SHP77 treated with DMSO at 0.1 percent for 48 hours (cell line): ENCODE results near the gene NKX6-2.
"Not testable (repeated sequence)": the region's sequence is repeated elsewhere in the genome, so short reads cannot be mapped to it uniquely, and the experiment has no call there.

ENCODE experiments used
- DNase-seq: peaks from one replicate; lab custom pipeline; 2025; lab: John Stamatoyannopoulos, UW

The NKX6-2 gene

DNA sequence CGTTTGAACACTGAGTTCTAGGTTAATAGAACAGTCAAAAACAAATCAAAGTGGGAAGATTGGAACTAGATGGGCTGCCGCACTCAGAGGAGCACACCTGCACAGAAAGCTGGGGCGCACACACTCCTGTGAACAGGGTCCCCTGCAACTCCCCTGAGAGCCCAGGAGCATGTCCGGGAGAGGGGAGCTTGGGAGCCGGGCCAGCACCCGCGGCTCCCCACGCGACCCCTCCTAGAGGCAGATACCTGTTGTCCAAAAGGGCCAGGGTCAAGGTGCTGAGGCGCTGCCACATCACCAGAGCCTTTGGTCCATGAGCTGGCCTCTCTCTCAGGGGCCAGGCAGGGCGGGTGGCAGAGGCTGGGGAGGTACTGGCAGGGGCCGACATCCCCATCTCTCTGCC, 5.6 kb downstream of the NKX6-2 start:
- DNase-seq = no peak

DNA sequence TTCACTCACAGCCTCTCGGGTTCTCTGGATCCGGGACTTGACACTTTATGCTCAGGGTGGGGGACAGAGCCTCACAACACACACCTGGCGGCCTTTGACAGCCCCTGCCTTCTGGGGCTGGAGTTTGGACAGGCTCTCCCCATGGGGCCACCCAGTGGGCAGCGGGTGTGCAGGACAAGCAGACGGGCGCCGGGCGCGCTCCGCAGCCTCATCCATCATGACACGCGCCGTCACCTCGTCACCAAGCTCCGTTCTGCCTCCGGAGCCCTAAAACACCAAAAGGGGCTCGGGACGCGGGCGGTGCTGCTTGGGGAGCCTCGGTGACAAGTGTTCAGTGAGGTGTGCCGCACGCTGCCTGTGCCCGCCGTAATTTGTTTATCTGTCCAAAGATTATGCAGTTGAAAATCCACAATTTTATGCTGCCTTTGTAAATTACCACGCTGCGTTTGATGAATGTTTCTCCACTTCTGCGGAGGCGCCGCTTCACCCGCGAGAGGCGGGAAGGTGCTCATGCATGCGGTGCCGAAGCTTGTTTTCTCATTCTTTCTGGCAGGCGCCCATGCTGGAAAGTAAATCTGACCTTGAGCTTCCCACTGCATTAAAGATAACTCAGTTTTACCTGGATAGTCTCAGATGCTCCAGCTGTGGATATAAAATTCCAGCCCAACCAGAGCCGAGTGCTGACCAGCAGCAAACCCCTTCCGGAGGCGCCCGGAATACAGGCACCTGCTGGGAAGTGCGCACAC, 6.2 kb downstream of the NKX6-2 start:
- DNase-seq = no peak

DNA sequence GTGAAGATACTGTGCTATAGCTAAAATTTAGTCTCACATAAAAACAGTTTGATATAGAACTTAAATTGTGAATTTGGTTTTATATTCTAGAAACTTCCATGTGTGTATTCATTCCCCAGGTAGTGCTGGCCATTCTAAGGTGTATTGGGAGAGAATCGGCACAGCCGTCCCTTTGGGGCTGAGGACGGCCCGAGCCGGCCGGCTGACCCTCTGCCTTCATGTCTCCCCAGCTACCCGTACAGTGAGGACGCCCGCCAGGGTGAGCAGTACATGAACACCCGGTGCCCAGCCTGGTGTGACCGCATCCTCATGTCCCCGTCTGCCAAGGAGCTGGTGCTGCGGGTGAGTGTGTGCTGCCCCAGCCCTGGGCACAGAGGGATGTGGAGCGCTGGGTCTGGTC, 8.5 kb downstream of the NKX6-2 start:
- DNase-seq = no peak

DNA sequence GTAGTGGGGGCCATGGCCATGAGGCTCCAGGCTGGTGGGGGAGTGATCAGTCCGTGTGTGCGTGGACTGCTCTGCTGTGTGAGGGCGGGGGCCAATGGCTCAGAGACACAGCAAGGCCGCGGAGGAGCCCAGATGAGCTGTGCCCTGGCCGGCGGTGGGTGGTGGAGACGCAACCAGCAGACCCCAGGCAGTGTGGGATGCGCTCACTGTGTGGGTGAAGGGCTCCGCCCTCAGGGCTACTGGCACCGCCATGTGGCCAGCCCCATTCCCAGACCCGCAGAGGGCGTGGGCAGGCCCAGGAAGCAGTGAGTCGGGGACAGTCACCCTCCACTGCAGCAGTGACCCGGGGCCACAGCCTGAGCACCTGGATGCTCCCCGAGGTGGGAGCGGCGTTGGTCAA, 9.1 kb downstream of the NKX6-2 start:
- no peak for DNase-seq

DNA sequence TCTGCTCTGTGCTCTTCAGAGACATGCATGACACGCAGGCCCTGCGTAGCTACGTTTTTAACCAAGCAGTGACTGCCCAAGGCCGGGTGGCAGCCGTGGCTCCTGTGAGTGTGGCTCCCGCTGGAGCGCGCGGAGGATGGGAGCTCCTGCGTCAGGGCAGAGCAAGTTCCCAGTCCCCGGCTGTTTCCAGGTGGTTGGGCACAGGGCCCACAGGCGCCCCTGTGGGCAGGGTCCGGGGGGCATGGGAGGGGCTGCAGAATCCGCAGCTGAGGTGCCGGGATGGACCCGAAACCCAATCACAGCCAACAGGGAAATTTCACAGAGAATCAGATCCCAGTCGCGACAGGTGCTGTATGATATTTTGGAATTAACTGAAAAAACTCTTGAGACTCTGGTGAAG, 9.8 kb downstream of the NKX6-2 start:
- no peak for DNase-seq

DNA sequence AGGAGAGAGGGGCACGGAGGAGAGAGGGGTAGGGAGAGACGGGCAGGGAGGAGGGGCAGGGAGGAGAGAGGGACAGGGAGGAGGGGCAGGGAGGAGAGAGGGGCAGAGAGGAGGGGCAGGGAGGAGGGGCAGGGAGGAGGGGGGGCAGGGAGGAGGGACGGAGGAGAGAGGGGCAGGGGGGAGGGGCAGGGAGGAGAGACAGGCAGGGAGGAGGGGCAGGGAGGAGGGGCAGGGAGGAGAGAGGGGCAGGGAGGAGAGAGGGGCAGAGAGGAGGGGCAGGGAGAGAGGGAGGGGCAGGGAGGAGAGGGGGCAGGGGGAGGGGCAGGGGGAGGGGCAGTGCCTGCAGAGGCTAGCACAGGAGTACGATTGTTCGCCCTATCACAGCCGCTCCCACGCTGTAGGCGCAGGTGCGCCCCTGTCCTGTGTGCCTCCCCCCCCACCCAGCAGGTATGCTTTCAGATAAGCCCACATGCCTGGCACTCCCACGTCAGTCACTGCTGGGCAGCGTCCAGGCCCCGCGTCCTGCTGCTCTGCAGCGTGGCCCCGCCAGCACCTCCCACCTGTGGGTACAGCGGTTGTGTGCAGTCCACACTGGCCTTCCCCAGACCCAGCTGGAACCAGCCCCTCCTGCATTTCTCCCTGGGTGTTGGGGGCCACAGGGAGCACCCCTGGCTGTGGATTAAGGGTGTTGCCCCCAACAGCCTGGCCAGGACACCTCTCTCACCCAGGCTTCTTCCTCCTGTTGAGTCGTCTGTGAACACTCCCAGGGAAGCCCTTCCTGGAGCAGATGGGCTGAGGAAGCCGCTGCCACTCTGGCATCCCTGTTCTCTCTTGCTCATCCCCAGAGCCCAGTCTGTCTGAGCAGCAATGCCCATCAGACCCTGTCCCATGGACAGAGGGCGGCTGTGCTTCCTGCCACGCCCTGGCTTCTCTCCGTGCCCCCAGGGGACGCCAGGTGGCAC, 10.8 kb downstream of the NKX6-2 start:
- no peak for DNase-seq

DNA sequence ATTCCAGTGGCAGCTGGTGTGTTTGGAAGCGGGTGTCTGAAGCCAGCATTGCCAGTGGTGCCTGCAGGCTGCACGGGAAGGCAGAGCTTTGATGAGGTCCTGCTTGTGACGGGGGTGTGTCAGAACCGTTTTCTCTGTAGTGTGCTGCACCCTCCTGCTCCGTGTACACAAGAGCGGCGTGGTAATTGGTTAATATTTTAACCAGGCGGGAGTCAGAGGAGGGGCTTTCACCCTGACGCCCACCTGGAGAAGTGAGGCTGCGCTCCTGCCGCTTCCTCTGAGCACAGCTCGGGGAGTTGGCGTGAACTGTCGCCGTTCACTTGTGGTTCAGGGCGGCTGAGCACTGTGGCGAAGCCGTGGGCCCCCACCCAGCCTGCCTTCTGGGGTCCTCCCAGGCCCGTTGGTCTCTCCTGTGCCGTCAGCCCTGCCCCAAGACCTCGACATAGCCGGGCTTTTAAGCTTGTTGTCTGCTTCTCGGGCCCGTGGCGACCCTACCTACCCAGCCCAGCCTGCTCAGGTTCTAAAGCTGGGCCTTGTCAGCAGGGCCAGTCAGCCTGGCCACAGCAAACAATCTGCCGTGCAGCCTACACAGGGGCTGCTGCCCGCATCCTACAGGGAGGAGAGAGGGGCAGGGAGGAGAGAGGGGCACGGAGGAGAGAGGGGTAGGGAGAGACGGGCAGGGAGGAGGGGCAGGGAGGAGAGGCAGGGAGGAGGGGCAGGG, 11.6 kb downstream of the NKX6-2 start:
- DNase-seq = no peak

DNA sequence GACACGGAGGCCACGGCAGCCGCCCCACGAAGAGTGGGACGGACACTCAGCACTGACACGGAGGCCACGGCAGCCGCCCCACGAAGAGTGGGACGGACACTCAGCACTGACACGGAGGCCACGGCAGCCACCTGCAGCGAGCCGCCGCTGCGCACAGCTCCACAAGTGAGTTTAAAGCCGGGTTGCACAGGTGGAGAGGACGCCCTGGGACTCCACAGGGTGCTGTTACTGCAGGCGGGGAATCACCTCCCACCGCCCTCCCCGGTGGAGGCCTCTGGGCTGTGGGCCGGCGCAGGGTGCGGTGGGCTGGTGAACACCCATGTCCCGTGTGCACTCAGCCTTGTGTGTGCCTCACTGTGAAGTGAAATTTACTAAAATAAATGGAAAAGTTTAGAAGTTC, 13.1 kb downstream of the NKX6-2 start:
- DNase-seq = not testable (repeated sequence)

DNA sequence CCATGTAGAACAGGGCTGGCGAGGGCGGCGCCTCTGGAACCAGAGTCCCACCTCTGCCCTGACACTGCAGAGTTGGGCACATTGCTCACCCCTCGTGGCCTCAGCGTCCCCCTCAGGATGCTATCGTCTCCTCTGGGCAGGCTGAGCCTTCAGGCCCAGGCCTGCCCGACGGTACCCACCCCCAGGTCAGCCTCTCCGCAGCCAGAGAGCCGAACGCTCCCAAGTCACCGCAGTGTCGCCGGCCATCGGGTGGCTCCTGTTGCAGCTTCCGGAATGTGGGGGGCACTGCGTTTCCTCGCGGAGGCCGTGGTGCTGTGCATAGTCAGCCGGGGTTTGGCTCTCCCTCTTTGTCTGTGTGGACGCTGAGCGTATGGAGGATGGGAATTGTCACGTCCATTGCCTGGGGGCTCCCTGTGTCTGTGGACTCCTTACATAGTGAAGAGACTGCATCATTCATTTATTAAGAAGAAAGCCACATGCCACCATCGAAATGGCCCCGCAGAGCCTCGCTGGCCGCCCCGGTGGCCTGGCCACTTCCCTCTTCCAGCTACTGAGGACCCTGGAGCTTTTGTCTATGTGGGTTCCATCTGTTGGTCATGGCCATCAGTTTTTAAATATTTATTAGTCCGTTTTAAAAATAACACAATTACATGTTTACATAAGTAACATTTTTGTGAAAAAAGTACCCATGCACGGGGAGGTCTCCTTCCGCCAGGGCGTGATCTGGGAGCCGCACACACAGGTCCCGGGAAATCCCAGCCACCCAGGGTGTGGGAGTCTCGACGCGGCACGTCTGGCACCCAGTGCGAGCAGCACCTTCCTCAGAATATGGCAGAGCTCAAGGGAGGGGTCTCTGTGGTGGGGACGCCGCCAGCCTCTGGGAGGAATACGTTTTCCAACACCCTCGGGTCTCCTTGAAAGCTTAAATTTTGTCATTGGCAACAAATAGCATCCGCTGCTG, 15.6 kb downstream of the NKX6-2 start:
- no peak for DNase-seq

DNA sequence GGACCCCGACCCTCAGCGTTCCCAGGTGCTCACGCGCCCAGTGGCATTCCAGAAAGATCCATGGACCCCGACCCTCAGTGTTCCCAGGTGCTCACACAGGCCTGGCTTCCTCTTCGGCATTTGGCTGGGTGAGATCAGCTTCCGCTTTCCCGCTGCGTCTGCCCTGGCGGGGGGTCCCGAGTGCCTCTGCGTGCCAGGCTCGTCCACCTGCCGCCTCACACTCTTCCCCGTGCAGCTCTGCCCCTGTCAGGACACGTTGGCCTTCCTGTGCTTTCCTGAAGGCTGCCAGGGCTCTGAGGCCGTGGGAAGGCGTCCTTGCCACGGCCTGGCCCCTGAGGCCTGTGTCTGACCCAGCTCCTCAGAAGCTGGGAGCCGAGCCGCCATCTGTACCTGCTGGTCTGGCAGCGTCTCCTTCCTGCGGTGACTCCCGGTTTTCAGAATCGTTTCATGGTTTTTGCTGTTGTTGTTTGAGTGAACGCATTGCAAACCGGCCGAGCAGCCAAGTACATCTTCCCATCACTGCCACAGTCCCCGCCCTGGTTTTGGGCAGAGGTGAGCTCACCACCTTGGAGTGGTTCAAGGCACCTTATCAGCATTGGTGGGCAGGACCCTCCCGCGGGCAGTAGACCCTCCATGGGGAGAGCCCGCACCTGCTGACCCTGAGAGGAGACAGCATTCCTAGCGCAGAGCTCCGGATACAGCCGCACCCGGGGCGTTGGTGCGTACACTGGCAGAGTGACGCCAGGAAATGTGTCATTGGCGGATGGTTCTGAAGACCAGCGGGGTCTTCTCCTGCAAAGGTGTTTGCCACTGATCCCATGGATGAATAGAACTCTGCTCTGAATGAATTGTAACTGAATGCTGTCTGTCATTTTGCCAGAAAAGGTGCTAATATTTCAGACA, 17.4 kb downstream of the NKX6-2 start:
- DNase-seq = no peak

DNA sequence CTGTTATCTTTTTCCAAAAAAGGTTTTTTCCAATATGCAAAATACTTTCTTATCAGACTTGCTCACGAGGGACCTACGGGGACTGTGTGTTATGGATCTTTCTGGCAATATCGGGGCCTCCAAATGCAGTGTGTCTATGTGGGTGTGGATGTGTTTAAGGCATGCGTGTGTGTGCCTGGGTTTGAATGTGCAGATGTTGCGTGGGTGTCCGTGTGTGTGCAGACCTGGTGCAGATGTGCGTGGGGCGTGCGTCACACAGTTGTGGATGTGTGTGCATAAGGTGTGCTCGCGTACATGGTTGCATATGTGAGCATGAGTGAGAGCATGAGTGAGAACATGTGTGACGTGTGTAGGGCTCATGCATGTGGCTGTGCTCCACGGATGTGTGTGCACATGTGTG, 19.7 kb downstream of the NKX6-2 start:
- no peak for DNase-seq

DNA sequence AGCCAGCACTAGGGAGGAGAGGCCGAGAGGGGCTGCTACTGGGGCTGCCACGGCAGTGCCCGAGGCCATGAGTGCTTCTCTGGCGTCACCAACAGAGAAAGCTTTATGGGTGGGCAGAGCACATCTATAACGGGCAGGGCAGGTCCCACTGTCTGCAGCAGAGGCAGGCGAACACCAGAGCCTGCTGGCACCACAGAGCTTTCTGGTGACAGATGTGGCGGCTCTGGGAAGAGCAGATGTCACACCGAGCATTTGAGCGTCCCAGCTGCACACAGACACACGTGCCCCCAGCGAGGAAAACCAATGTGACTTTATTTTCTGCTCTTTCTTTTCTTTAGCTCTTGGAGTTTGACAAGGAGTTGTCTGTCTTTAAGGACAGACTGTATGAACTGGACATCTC, 20.5 kb downstream of the NKX6-2 start:
- DNase-seq = no peak

DNA sequence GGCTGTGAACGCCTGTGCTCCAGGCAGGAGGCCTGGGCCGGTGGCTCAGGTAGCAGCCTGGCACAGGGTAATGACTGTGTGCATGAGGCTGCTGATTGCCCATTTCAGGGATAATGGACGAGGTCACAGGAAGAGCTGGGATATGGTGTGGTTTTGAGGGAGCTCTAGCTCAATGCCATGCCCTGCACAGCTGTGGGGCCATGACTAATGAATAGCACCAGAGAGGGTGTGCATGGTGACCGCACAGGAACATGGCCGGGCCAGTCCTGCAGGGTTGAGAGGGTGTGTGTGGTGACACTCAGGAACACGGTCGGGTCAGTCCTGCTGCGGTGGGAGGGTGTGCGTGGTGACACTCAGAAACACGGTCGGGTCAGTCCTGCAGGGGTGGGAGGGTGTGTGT, 21.8 kb downstream of the NKX6-2 start:
- no peak for DNase-seq

DNA sequence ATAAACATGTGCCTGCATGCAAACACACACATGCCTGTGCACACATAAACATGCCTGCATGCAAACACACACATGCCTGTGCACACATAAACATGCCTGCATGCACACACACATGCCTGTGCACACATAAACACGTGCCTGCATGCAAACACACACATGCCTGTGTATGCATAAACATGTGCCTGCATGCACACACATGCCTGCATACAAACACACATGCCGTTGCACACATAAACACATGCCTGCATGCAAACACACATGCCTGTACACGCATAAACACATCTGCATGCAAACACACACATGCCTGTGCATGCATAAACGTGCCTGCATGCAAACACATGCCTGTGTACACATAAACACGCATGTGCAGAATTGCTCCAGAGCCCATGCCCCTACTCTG, 22.4 kb downstream of the NKX6-2 start:
- no peak for DNase-seq

DNA sequence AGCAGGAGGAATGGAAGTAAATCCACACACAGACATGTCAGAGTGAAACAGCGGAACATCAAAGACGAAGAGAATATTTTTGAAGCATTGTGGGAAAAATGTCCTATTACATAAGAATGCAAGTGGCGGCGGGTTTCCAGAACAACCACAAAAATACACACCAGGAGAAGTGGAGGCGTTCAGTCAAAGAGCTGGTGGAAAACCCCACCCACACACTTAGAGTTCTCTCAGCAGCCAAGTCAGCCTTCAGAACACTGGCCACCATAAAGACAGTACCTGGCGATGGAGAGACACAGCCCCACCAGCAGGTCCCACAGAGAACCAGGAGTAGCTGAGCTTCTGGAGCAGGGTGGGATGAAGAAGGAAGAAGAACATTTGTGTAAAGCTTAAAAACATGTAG, 23.7 kb downstream of the NKX6-2 start:
- DNase-seq = no peak

DNA sequence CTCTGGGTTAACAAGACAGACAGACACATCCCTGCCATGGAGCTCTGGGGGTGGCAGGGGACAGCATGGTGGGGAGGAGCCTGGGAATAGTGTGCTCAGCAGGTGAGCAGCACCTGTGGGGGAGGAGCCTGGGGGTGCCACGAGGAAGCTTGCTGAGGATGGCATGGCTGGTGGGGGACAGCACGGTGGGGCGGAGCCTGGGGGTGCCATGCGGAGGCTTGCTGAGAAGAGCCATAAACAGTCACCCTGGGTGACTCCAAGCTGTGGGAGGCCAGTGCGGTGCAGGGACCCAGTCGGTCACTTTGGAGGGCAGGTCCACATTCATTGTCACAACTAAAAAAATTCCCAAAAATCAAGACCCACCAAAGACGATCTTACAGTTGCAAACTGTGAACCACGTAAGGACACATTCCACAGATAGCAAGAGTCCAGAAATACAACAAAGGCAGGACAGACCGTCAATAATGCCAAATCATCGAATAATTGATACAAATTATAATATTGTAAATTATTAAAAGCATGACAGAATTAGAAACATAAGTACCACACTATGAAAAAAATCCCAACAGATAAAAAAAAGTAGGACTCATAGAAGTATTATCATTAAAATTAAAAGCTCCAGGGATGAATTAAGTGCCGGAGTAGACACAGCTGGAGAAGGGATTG, 24.4 kb downstream of the NKX6-2 start:
- no peak for DNase-seq

DNA sequence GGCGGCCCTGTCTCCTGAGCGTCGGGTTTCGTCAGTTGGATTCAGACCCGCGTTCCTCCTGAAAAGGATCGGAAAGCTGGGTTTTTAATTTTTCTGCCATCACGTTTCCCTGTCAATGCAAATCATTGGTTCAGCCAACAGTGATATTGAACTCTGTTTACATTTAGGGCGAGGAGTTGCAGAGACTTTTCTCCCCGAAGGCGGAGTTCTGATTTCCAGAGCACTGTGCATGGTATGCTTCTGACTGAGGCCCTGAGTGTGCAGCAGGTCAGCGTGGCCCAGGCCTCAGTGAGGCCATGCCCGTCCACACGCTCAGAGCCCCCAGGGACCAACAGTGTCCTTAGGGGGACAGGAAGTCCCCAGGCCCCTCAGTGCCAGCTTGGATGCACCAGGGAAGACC, 27.1 kb downstream of the NKX6-2 start:
- no peak for DNase-seq

DNA sequence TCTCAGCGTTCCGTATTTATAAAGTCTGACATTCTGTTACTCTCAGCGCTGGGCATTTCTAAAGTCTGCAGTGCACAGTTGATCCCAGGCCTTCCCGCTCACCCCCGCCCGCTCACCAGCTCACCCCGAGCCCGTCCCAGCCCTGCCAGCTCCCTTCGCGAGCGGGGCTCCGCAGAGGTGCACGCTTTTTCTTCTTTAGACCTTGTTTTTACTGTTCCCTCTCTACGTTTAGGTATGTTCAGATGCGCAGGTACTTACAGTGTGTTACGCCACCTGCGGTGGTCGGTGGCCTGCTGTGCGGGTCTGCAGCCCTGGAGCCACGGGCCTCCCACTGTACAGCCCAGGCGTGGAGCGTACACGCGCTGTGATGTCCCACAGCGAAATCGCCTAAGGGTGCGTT, 28.8 kb downstream of the NKX6-2 start:
- no peak for DNase-seq

DNA sequence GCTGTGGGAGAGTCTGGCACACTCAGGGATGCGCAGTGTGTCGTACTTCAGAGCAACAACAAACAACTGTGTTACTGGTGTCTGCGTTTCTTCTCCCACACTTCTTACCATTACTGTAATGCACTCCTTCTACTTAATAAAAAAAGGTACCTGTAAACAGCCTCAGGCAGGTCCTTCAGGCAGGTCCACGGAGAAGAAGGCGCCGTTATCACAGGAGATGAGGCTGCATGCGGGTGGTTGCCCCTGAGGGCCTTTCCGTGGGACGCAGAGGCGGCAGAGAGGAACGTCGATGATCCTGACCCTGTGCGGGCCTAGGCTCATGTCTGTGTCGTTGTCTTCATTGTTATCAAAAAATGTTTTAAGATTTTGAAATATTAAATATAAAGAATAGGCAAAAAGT, 29.4 kb downstream of the NKX6-2 start:
- no peak for DNase-seq

DNA sequence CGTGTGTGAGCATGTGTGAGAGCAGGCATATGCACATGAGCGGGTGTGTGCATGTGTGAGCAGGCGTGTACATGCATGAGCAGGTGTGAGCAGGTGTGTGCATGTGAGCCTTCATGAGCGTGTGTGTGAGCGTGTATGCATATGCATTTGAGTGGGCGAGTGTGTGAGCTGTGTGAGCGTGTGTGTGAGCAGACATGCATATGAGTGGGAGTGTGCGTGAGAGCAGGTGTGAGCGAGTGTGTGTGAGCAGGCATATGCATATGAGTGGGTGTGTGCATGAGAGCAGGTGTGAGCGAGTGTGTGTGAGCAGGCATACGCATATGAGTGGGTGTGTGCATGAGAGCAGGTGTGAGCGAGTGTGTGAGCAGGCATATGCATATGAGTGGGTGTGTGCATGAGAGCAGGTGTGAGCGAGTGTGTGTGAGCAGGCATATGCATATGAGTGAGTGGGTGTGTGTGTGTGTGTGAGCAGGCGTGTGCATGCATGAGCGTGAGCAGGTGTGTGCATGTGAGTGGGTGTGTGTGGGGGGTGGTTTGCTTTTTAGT, 30.7 kb downstream of the NKX6-2 start:
- DNase-seq = no peak
